ENCODE data around the gene TMEM221. TPM values are rescaled to one million over a fixed set of nuclear protein-coding genes. Genes with fewer than 3 reads are reported as not detected.
A peak's percentile ranks its signal among the peaks of the same experiment; 100 is the strongest.

The TMEM221 gene
- total and polyA plus RNA-seq, 8 donors: 0.13 to 1.00 (median 0.44) TPM

- Histone ChIP-seq H3K36me3 (no peaks in the 10 kb centered on the region), H3K27ac (no peak overlapping the region), H3K27me3 (no peaks in the 10 kb centered on the region), H3K9me3 (no peaks in the 10 kb centered on the region), H3K4me3 (no peak overlapping the region), H3K4me1 (peaks cover 0 to 10% (median 0%) of the 10 kb centered on the region in 3 donors)
- ATAC-seq: no peak
- TF ChIP-seq CTCF (IDR thresholded peaks at IDR 0.05): no peak
- 71 to 76% methylated on average over 18 of the region's 18 CpGs for WGBS, 2 donors
- intact Hi-C loops (cut with DNase I): no loop called here
- DNase-seq: peak in 2 of 6 donors; percentile 45 to 55
- no peak for FAIRE-seq
Measured at GRCh38 chr19:17487284-17488121, 39.0 kb upstream of the TMEM221 start.

- WGBS, 2 donors: 96% methylated on average over 51 to 58 of the region's 58 CpGs
- no peak overlapping the region for H3K4me3 ChIP-seq
- ATAC-seq (no peak), DNase-seq (peak in 1 of 6 donors; percentile 79), FAIRE-seq (no peak)
- intact Hi-C loops (cut with DNase I): no loop called here
- no peak overlapping the region for H3K27ac ChIP-seq
- no peaks in the 10 kb centered on the region for H3K36me3 ChIP-seq
- H3K4me1 ChIP-seq: peaks cover 0 to 10% (median 0%) of the 10 kb centered on the region in 3 donors
- no peak for TF ChIP-seq CTCF (IDR thresholded peaks at IDR 0.05)
- H3K9me3 ChIP-seq: no peaks in the 10 kb centered on the region
- no peaks in the 10 kb centered on the region for H3K27me3 ChIP-seq
Measured at GRCh38 chr19:17486545-17487240, 38.2 kb upstream of the TMEM221 start.

GRCh38 chr19:17484520-17485185, 36.2 kb upstream of the TMEM221 start:
- no peak overlapping the region for H3K27ac ChIP-seq
- FAIRE-seq: no peak
- peaks cover 0 to 10% (median 0%) of the 10 kb centered on the region in 3 donors for H3K4me1 ChIP-seq
- no peaks in the 10 kb centered on the region for H3K9me3 ChIP-seq
- H3K4me3 ChIP-seq: no peak overlapping the region
- TF ChIP-seq CTCF (IDR thresholded peaks at IDR 0.05): no peak
- no peak for ATAC-seq
- no peaks in the 10 kb centered on the region for H3K27me3 ChIP-seq
- 86 to 97% methylated on average over 6 of the region's 6 CpGs for WGBS, 2 donors
- H3K36me3 ChIP-seq: no peaks in the 10 kb centered on the region
- peak in 1 of 6 donors; percentile 10 for DNase-seq
- intact Hi-C loops (cut with DNase I): no loop called here

GRCh38 chr19:17483605-17484002, 35.1 kb upstream of the TMEM221 start:
- peak in 1 of 6 donors; percentile 7 for DNase-seq
- ATAC-seq: no peak
- Histone ChIP-seq H3K27me3 (no peaks in the 10 kb centered on the region), H3K9me3 (no peaks in the 10 kb centered on the region), H3K27ac (no peak overlapping the region), H3K36me3 (no peaks in the 10 kb centered on the region), H3K4me3 (no peak overlapping the region), H3K4me1 (peaks cover 0 to 7% (median 0%) of the 10 kb centered on the region in 3 donors)
- intact Hi-C loops (cut with DNase I): no loop called here
- no peak for TF ChIP-seq CTCF (IDR thresholded peaks at IDR 0.05)
- 91% methylated on average over 10 of the region's 10 CpGs for WGBS, 2 donors
- FAIRE-seq: no peak

Measured in pancreas (tissue), 10 donors.